Measurements from ENCODE around the gene TBC1D4. TPM values are rescaled to one million over a fixed set of nuclear protein-coding genes. Genes with fewer than 3 reads are reported as not detected.
"Not testable (repeated sequence)": the region's sequence is repeated elsewhere in the genome, so short reads cannot be mapped to it uniquely, and the experiment has no call there.

TBC1D4 gene
- total RNA-seq, 1 experiment from 2014 or later, result 6.7 TPM

GRCh38 chr13:75360170-75360569 is 121.8 kb downstream of the TBC1D4 start:
- no peak for DNase-seq (ENCODE audit: low read depth)

- peak; percentile 79 for DNase-seq (ENCODE audit: low read depth)
Measured at GRCh38 chr13:75359266-75359665, 122.7 kb downstream of the TBC1D4 start.

GRCh38 chr13:75357576-75358289 is 124.2 kb downstream of the TBC1D4 start:
- peak; percentile 75 for DNase-seq (ENCODE audit: low read depth)

- no peak for DNase-seq (ENCODE audit: low read depth)
Measured at GRCh38 chr13:75356421-75356820, 125.5 kb downstream of the TBC1D4 start.

- DNase-seq (ENCODE audit: low read depth), result no peak
Measured at GRCh38 chr13:75355609-75356008, 126.4 kb downstream of the TBC1D4 start.

GRCh38 chr13:75353781-75354193 is 128.2 kb downstream of the TBC1D4 start:
- no peak for DNase-seq (ENCODE audit: low read depth)

GRCh38 chr13:75352641-75353327 is 129.2 kb downstream of the TBC1D4 start:
- no peak for DNase-seq (ENCODE audit: low read depth)

- DNase-seq (ENCODE audit: low read depth), result not testable (repeated sequence)
Measured at GRCh38 chr13:75351538-75351937, 130.4 kb downstream of the TBC1D4 start.

GRCh38 chr13:75347925-75348324 is 134.0 kb downstream of the TBC1D4 start:
- no peak for DNase-seq (ENCODE audit: low read depth)

GRCh38 chr13:75347457-75347856 is 134.5 kb downstream of the TBC1D4 start:
- no peak for DNase-seq (ENCODE audit: low read depth)

- no peak for DNase-seq (ENCODE audit: low read depth)
Measured at GRCh38 chr13:75345193-75345592, 136.8 kb downstream of the TBC1D4 start.

GRCh38 chr13:75341028-75341427 is 140.9 kb downstream of the TBC1D4 start:
- DNase-seq (ENCODE audit: low read depth), result no peak

GRCh38 chr13:75339635-75340374 is 142.2 kb downstream of the TBC1D4 start:
- no peak for DNase-seq (ENCODE audit: low read depth)

- DNase-seq (ENCODE audit: low read depth), result no peak
Measured at GRCh38 chr13:75334634-75335447, 147.1 kb downstream of the TBC1D4 start.

- no peak for DNase-seq (ENCODE audit: low read depth)
Measured at GRCh38 chr13:75333103-75333502, 148.9 kb downstream of the TBC1D4 start.

- no peak for DNase-seq (ENCODE audit: low read depth)
Measured at GRCh38 chr13:75331792-75332349, 150.1 kb downstream of the TBC1D4 start.

- DNase-seq (ENCODE audit: low read depth), result no peak
Measured at GRCh38 chr13:75330770-75331169, 151.2 kb downstream of the TBC1D4 start.

GRCh38 chr13:75329723-75330122 is 152.2 kb downstream of the TBC1D4 start:
- DNase-seq (ENCODE audit: low read depth), result no peak

GRCh38 chr13:75329097-75329496 is 152.9 kb downstream of the TBC1D4 start:
- no peak for DNase-seq (ENCODE audit: low read depth)

GRCh38 chr13:75327135-75327510 is 154.8 kb downstream of the TBC1D4 start:
- DNase-seq (ENCODE audit: low read depth), result no peak
